HG03469 (cell line): ENCODE measurements around the gene DISC1.

Source experiments
- ATAC-seq: cut with Tn5 transposase; IDR thresholded peaks from one replicate; pipeline ENCODE4 v1.9.1; 2021; ENCODE audit warnings: mild to moderate bottlenecking, moderate library complexity, moderate number of reproducible peaks; ENCODE audit not compliant: unreplicated experiment

Gene DISC1

GRCh38 chr1:232059726-232060374, 433.3 kb downstream of the DISC1 start:
- no peak for ATAC-seq

GRCh38 chr1:232062967-232063366, 436.4 kb downstream of the DISC1 start:
- no peak for ATAC-seq

- ATAC-seq, result no peak
Observed at GRCh38 chr1:232066521-232066920, 439.9 kb downstream of the DISC1 start.

- no peak for ATAC-seq
Observed at GRCh38 chr1:232074265-232074664, 447.7 kb downstream of the DISC1 start.

- no peak for ATAC-seq
Observed at GRCh38 chr1:232077809-232078208, 451.2 kb downstream of the DISC1 start.

- ATAC-seq, result no peak
Observed at GRCh38 chr1:232084584-232085223, 458.1 kb downstream of the DISC1 start.

- no peak for ATAC-seq
Observed at GRCh38 chr1:232090816-232091215, 464.2 kb downstream of the DISC1 start.
